H1 (cell line): ENCODE measurements around the gene DNMT1.

ENCODE experiments used
- ATF2 ChIP-seq: IDR thresholded peaks from 2 replicates; pipeline ENCODE4 v1.6.1; 2012; ENCODE audit warnings: low read length, inconsistent platforms
- CHD1 ChIP-seq: IDR thresholded peaks from 2 replicates; pipeline ENCODE4 v1.6.1; 2012; ENCODE audit warnings: low read depth, low read length, improper control_type of control experiment
- CHD2 ChIP-seq: IDR thresholded peaks from 2 replicates; pipeline ENCODE4 v1.6.1; 2012; ENCODE audit warnings: low read length, improper control_type of control experiment
- E2F6 ChIP-seq: IDR thresholded peaks from 2 replicates; pipeline ENCODE4 v1.6.1; 2012; ENCODE audit warnings: inconsistent platforms
- EGR1 ChIP-seq: IDR thresholded peaks from 2 replicates; pipeline ENCODE4 v1.6.1; 2011; ENCODE audit warnings: low read depth, low read length, borderline replicate concordance
- EZH2 ChIP-seq: fragments of 200-600 bp; sonication (generic); IDR thresholded peaks from 2 replicates; pipeline ENCODE4 v1.7.1; 2012; ENCODE audit warnings: low read depth, mild to moderate bottlenecking, moderate library complexity, low read length, inconsistent platforms; ENCODE audit not compliant: severe bottlenecking
- GTF2F1 ChIP-seq: IDR thresholded peaks from 2 replicates; pipeline ENCODE4 v1.6.1; 2012; ENCODE audit warnings: low read depth, low read length, improper control_type of control experiment, borderline replicate concordance
- HDAC6 ChIP-seq: IDR thresholded peaks from one replicate; pipeline ENCODE4 v1.7.1; 2012; ENCODE audit warnings: low read depth, mild to moderate bottlenecking, inconsistent platforms, low read length, moderate library complexity
- JUN ChIP-seq: IDR thresholded peaks from 2 replicates; pipeline ENCODE4 v1.6.1; 2011; ENCODE audit warnings: low read depth, mild to moderate bottlenecking, improper control_type of control experiment, low read length
- POLR2AphosphoS5 ChIP-seq: IDR thresholded peaks from 2 replicates; pipeline ENCODE4 v1.6.1; 2011; ENCODE audit warnings: low read depth, low read length
- RFX5 ChIP-seq: IDR thresholded peaks from 2 replicates; pipeline ENCODE4 v1.6.1; 2011; ENCODE audit warnings: low read depth, low read length, improper control_type of control experiment, borderline replicate concordance
- TF ChIP-seq, protein P1 (sequence below), 3 experiments: IDR thresholded peaks; 1 replicate in 2 of 3; 2 replicates in 1 of 3; pipeline versions ENCODE4 v1.5.1 to v1.6.1; 2011; ENCODE audit warnings: low read length in 3 of 3, mild to moderate bottlenecking in 3 of 3, inconsistent platforms in 2 of 3, low read depth in 1 of 3, moderate library complexity in 1 of 3; ENCODE audit not compliant: insufficient read depth in 1 of 3; ENCODE audit errors: control extremely low read depth in 1 of 3

DNA sequence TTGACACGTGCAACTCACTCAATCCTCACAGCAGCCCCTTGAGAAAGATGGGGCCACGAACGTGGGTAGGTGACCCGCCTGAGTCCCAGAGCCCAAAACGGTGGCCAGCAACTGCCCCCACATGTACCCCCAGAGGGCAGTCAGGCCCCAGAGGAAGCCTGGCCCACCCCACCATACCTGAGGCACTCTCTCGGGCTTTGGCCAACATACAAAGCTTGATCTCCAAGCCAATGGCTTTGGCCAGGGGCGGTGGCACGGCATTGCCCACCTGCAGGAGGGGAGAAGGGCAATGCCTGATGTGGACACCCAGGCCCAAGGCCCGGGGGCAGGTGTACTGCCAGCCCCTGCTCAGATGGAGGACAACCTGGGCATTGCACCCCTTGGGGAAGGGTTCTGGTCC is 60.7 kb downstream of the DNMT1 start:
- TF ChIP-seq EZH2 (no peak), ATF2 (no peak), GTF2F1 (no peak), CHD2 (no peak), RFX5 (no peak), JUN (no peak), CHD1 (no peak), E2F6 (no peak), POLR2AphosphoS5 (no peak), HDAC6 (no peak), EGR1 (no peak)
- TF ChIP-seq, protein P1, sequence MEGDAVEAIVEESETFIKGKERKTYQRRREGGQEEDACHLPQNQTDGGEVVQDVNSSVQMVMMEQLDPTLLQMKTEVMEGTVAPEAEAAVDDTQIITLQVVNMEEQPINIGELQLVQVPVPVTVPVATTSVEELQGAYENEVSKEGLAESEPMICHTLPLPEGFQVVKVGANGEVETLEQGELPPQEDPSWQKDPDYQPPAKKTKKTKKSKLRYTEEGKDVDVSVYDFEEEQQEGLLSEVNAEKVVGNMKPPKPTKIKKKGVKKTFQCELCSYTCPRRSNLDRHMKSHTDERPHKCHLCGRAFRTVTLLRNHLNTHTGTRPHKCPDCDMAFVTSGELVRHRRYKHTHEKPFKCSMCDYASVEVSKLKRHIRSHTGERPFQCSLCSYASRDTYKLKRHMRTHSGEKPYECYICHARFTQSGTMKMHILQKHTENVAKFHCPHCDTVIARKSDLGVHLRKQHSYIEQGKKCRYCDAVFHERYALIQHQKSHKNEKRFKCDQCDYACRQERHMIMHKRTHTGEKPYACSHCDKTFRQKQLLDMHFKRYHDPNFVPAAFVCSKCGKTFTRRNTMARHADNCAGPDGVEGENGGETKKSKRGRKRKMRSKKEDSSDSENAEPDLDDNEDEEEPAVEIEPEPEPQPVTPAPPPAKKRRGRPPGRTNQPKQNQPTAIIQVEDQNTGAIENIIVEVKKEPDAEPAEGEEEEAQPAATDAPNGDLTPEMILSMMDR (IDR thresholded peaks at IDR 0.05; ENCODE audit: control extremely low read depth in 1 of 3, insufficient read depth in 1 of 3, low read depth in 1 of 3, low read length in 3 of 3) = no peak
